HEK293 (cell line): ENCODE results near the gene ZNF554.
A peak's percentile ranks its signal among the peaks of the same experiment; 100 is the strongest.

Experiments
- CTCF ChIA-PET: fragments of 350-600 bp; formaldehyde crosslinking; extraction: SDS; loops from one replicate; lab custom pipeline; 2021; ENCODE audit warnings: antibody characterized with exemption; lab: Yijun Ruan, JAX
- POLR2A ChIA-PET: fragments of 300-600 bp; formaldehyde crosslinking; extraction: SDS; loops from one replicate; lab custom pipeline; 2020; ENCODE audit warnings: antibody characterized with exemption, inconsistent platforms; lab: Yijun Ruan, JAX
- H3K27ac ChIP-seq: fragments of 200-500 bp; sonication (Bioruptor generic); 2 replicates; pipeline ENCODE4 v1.5.1; 2014; ENCODE audit warnings: low read depth, low read length, control low read depth, inconsistent platforms; ENCODE audit errors: extremely low read depth
- H3K36me3 ChIP-seq, 2 experiments: fragments of 200-500 bp in 1 of 2; sonication (Bioruptor generic) in 1 of 2; 1 replicate in 1 of 2; 2 replicates in 1 of 2; pipeline ENCODE4 v1.5.1; 2014 to 2017; ENCODE audit warnings: inconsistent platforms in 2 of 2, low read length in 2 of 2; ENCODE audit not compliant: control insufficient read depth in 2 of 2, insufficient read depth in 1 of 2
- H3K4me1 ChIP-seq: fragments of 200-500 bp; sonication (Bioruptor generic); 2 replicates; pipeline ENCODE4 v1.5.1; 2014; ENCODE audit warnings: mild to moderate bottlenecking, low read length, inconsistent platforms; ENCODE audit not compliant: control insufficient read depth, insufficient read depth
- H3K4me3 ChIP-seq: 2 replicates; pipeline ENCODE4 v1.5.1; 2011; ENCODE audit warnings: low read depth, mild to moderate bottlenecking, control low read depth, low read length, moderate library complexity
- H3K9me3 ChIP-seq: fragments of 200-500 bp; sonication (Bioruptor generic); 2 replicates; pipeline ENCODE4 v1.5.1; 2014; ENCODE audit warnings: low read depth, low read length, inconsistent platforms; ENCODE audit not compliant: control insufficient read depth, insufficient read depth
- GLIS1 ChIP-seq: fragments of 450-650 bp; formaldehyde crosslinking; IDR thresholded peaks from 2 replicates; pipeline ENCODE4 v1.5.1; 2016; ENCODE audit warnings: missing biosample characterization, missing genetic modification characterization
- MZF1 ChIP-seq: fragments of 450-650 bp; formaldehyde crosslinking; IDR thresholded peaks from 2 replicates; pipeline ENCODE4 v1.5.1; 2017; ENCODE audit warnings: missing biosample characterization, missing genetic modification characterization, borderline replicate concordance
- PRDM1 ChIP-seq: fragments of 450-650 bp; formaldehyde crosslinking; IDR thresholded peaks from 2 replicates; pipeline ENCODE4; 2016; ENCODE audit warnings: missing biosample characterization, missing genetic modification characterization
- REST ChIP-seq: fragments of 450-650 bp; formaldehyde crosslinking; IDR thresholded peaks from 2 replicates; pipeline ENCODE4 v1.5.1; 2016; ENCODE audit warnings: missing biosample characterization, missing genetic modification characterization
- TRIM28 ChIP-seq: IDR thresholded peaks from 2 replicates; pipeline ENCODE4 v1.6.1; 2011; ENCODE audit warnings: low read length, control low read depth, borderline replicate concordance
- YY1 ChIP-seq: fragments of 450-650 bp; formaldehyde crosslinking; IDR thresholded peaks from 2 replicates; pipeline ENCODE4 v1.5.1; 2018; ENCODE audit warnings: missing biosample characterization, missing genetic modification characterization
- ZFP3 ChIP-seq: fragments of 450-650 bp; formaldehyde crosslinking; IDR thresholded peaks from 2 replicates; pipeline ENCODE4 v1.5.1; 2016; ENCODE audit warnings: low read depth, missing biosample characterization, missing genetic modification characterization
- ZIC2 ChIP-seq: fragments of 450-650 bp; formaldehyde crosslinking; IDR thresholded peaks from 2 replicates; pipeline ENCODE4 v1.5.1; 2016; ENCODE audit warnings: missing biosample characterization, missing genetic modification characterization
- ZNF24 ChIP-seq: fragments of 450-650 bp; formaldehyde crosslinking; IDR thresholded peaks from 2 replicates; pipeline ENCODE4 v1.5.1; 2016; ENCODE audit warnings: missing biosample characterization, missing genetic modification characterization
- ZNF660 ChIP-seq: fragments of 450-650 bp; IDR thresholded peaks from 2 replicates; pipeline ENCODE4 v1.5.1; 2018; ENCODE audit warnings: missing biosample characterization, mild to moderate bottlenecking, missing genetic modification characterization
- TF ChIP-seq, protein P1 (sequence below): fragments of 450-650 bp; formaldehyde crosslinking; IDR thresholded peaks from 2 replicates; pipeline ENCODE4 v1.5.1; 2016; ENCODE audit warnings: missing biosample characterization, missing genetic modification characterization, borderline replicate concordance

Gene ZNF554

GRCh38 chr19:2779121-2779740 lies 40.4 kb upstream of the ZNF554 start:
- peaks cover 4 to 52% of the 10 kb centered on the region in 2 experiments; a peak in 2 of 3 replicates for H3K36me3 ChIP-seq
- peaks cover 5% of the 10 kb centered on the region; the same call in 1 of the 2 replicates for H3K4me1 ChIP-seq
- POLR2A ChIA-PET = no interaction called here

GRCh38 chr19:2780284-2780683 lies 39.4 kb upstream of the ZNF554 start:
- ChIA-PET CTCF (no interaction called here), POLR2A (no interaction called here)
- Histone ChIP-seq H3K4me1 (peaks cover 5% of the 10 kb centered on the region; the same call in 1 of the 2 replicates), H3K27ac (no peak overlapping the region), H3K9me3 (no peaks in the 10 kb centered on the region), H3K36me3 (peaks cover 4 to 45% of the 10 kb centered on the region in 2 experiments; a peak in 2 of 3 replicates), H3K4me3 (no peak overlapping the region)
- peak; percentile 96 for TF ChIP-seq GLIS1 (tag by site-specific recombination)
- TF ChIP-seq MZF1 (tag by site-specific recombination) = no peak
- TF ChIP-seq ZIC2 = peak; percentile 44; the same call in 1 of the 2 replicates
- no peak for TF ChIP-seq TRIM28
- TF ChIP-seq, protein P1, sequence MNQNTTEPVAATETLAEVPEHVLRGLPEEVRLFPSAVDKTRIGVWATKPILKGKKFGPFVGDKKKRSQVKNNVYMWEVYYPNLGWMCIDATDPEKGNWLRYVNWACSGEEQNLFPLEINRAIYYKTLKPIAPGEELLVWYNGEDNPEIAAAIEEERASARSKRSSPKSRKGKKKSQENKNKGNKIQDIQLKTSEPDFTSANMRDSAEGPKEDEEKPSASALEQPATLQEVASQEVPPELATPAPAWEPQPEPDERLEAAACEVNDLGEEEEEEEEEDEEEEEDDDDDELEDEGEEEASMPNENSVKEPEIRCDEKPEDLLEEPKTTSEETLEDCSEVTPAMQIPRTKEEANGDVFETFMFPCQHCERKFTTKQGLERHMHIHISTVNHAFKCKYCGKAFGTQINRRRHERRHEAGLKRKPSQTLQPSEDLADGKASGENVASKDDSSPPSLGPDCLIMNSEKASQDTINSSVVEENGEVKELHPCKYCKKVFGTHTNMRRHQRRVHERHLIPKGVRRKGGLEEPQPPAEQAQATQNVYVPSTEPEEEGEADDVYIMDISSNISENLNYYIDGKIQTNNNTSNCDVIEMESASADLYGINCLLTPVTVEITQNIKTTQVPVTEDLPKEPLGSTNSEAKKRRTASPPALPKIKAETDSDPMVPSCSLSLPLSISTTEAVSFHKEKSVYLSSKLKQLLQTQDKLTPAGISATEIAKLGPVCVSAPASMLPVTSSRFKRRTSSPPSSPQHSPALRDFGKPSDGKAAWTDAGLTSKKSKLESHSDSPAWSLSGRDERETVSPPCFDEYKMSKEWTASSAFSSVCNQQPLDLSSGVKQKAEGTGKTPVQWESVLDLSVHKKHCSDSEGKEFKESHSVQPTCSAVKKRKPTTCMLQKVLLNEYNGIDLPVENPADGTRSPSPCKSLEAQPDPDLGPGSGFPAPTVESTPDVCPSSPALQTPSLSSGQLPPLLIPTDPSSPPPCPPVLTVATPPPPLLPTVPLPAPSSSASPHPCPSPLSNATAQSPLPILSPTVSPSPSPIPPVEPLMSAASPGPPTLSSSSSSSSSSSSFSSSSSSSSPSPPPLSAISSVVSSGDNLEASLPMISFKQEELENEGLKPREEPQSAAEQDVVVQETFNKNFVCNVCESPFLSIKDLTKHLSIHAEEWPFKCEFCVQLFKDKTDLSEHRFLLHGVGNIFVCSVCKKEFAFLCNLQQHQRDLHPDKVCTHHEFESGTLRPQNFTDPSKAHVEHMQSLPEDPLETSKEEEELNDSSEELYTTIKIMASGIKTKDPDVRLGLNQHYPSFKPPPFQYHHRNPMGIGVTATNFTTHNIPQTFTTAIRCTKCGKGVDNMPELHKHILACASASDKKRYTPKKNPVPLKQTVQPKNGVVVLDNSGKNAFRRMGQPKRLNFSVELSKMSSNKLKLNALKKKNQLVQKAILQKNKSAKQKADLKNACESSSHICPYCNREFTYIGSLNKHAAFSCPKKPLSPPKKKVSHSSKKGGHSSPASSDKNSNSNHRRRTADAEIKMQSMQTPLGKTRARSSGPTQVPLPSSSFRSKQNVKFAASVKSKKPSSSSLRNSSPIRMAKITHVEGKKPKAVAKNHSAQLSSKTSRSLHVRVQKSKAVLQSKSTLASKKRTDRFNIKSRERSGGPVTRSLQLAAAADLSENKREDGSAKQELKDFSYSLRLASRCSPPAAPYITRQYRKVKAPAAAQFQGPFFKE = no peak
- no peak for TF ChIP-seq REST (tag by site-specific recombination)
- no peak for TF ChIP-seq PRDM1 (tag by site-specific recombination)
- TF ChIP-seq ZFP3 (tag by site-specific recombination) = no peak

More at GRCh38 chr19:2779121-2779740, 40.4 kb upstream of the ZNF554 start:
- H3K27ac ChIP-seq = no peak overlapping the region
- H3K4me3 ChIP-seq = no peak overlapping the region
- CTCF ChIA-PET = interaction anchor here (0.7 kb wide), 1 partner anchor 347 kb away, joined by 3 read pairs; no protein-coding TSS in a partner anchor
- no peaks in the 10 kb centered on the region for H3K9me3 ChIP-seq
- TF ChIP-seq ZNF24 (tag by site-specific recombination) (no peak), ZIC2 (0 out of 2 replicates have a peak, but pooled peaks have one; percentile 10)

DNA sequence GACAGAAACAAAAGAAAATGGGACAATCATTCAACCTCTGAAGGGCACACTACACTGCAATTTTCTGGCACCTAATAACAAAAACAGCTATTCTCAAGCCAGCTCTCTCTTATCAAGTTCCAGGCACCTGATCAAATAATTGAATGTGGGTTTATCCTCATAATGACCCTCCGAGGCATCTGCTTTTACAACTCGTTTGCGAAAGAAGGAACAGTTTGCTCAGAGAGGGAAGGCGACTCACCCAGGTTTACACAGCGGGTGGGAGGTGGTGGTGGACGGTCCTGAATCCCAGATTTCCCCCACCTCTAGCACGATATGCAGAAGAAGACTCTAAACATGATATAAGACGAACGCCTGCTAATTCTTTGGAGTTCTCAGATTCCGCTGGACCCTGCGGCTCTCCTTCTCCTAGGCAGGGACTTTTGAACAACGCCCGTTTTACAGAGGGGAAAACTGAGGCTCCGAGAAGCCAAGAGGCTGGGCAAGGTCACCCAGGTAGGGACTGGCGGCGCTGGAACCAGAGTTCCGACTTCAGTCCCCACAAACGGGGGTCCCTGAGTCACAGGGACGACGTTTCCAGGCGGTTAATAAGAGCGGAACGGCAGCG lies 37.2 kb upstream of the ZNF554 start:
- H3K27ac ChIP-seq = peak overlapping the region; percentile 72; the same call in 1 of the 2 replicates
- H3K9me3 ChIP-seq = no peaks in the 10 kb centered on the region
- peaks cover 5% of the 10 kb centered on the region; the same call in 1 of the 2 replicates for H3K4me1 ChIP-seq
- ChIA-PET POLR2A (interaction anchor here (0.6 to 1.5 kb wide), 4 partner anchors 134 to 314 kb away, joined by 4 to 6 read pairs (median 4); partner anchors contain the start of gene GADD45B), CTCF (interaction anchor here (0.6 to 2.8 kb wide), 3 partner anchors 37 to 457 kb away, joined by 3 to 6 read pairs (median 3); partner anchors contain the start of gene ZNF554)
- H3K36me3 ChIP-seq = peaks cover 8 to 42% of the 10 kb centered on the region in 2 experiments; a peak in 2 of 3 replicates
- peak overlapping the region; percentile 95 for H3K4me3 ChIP-seq
- TF ChIP-seq YY1 = 0 out of 2 replicates have a peak, but pooled peaks have one; percentile 21
- TF ChIP-seq ZNF660 (tag by site-specific recombination) = no peak
